ES-I3 (cell line): ENCODE results near the gene BBX.

Source experiments
- H3K36me3 ChIP-seq: 2 replicates; pipeline ENCODE4 v1.6.1; 2013; ENCODE audit warnings: mild to moderate bottlenecking, low read length, control low read depth, moderate library complexity; ENCODE audit not compliant: insufficient read depth
- H3K4me1 ChIP-seq: 2 replicates; pipeline ENCODE4 v1.6.1; 2013; ENCODE audit warnings: mild to moderate bottlenecking, control low read depth, low read length; ENCODE audit not compliant: insufficient read depth
- H3K9ac ChIP-seq: 2 replicates; pipeline ENCODE4 v1.6.1; 2013; ENCODE audit warnings: low read depth, mild to moderate bottlenecking, low read length, moderate library complexity
- H3K9me3 ChIP-seq: 2 replicates; pipeline ENCODE4 v1.6.1; 2013; ENCODE audit warnings: mild to moderate bottlenecking, low read length, moderate library complexity; ENCODE audit not compliant: control insufficient read depth, insufficient read depth

Gene BBX

DNA sequence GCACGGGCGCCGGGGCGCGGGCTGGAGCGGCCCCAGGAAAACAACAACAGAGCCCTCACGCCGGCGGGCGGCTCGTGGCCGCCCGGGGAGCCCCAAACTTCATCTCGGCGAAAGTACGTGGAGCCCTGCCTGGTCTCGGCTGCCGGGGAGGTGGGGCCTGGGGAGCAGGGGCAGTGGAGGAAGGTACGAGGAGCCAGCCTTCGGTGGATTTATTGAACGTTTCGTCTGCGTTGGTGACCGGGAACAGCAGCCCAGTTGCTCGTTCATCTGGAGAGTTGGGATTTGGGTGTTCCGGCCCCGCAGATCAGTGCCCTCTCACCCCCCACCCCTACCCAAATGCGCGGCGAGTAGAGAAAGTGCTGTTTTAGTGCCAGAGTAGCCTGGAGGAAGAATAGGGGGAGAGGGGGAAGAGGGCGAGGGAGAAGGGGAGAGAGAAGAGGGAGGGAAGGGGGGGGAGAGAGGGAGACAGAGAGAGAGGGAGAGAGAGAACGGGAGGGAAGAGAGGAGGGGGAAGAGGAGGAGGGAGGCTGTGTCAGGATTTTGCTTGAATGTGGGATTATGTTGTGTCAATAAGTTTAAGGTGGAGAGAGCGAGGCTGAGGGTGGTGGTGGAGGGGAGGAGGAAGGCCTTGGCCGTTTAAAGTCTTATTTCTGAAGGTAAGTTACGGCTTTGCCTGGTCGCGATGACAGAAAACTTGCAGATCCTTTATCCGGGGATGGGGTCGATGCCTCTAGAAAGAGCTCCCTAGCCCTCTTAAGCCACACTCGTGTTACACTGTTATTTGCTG is 970 bp downstream of the BBX start:
- Histone ChIP-seq H3K9ac (peak overlapping the region; percentile 85), H3K4me1 (peaks cover 3% of the 10 kb centered on the region; the same call in 1 of the 2 replicates), H3K9me3 (no peaks in the 10 kb centered on the region), H3K36me3 (no peaks in the 10 kb centered on the region)

DNA sequence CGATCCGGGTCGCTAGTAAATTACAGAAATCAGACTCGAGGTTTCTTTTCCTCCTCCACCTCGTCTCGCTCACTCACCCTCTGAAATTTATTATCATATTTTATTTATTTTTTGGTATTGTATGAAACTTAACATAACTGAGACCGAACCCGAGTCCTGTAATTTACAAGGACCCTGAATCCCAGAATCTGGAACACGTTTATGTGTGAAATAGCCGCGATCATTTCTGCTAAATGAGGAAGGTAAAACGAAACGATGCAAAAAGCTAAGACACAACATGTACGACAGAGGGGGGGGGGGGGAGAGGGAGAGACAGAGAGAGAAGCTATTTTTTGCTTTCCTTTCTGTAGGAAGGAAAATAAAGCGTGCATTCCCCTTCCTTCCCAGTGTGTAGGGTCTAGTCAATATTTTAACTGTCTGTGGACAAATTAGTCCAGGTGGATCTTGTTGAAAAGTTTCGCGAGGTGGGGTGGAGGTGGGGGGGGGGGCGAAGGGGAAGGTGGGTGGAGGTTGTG is 1.6 kb downstream of the BBX start:
- Histone ChIP-seq H3K4me1 (peaks cover 3% of the 10 kb centered on the region; the same call in 1 of the 2 replicates), H3K36me3 (no peaks in the 10 kb centered on the region), H3K9ac (peak overlapping the region; percentile 85), H3K9me3 (no peaks in the 10 kb centered on the region)

DNA sequence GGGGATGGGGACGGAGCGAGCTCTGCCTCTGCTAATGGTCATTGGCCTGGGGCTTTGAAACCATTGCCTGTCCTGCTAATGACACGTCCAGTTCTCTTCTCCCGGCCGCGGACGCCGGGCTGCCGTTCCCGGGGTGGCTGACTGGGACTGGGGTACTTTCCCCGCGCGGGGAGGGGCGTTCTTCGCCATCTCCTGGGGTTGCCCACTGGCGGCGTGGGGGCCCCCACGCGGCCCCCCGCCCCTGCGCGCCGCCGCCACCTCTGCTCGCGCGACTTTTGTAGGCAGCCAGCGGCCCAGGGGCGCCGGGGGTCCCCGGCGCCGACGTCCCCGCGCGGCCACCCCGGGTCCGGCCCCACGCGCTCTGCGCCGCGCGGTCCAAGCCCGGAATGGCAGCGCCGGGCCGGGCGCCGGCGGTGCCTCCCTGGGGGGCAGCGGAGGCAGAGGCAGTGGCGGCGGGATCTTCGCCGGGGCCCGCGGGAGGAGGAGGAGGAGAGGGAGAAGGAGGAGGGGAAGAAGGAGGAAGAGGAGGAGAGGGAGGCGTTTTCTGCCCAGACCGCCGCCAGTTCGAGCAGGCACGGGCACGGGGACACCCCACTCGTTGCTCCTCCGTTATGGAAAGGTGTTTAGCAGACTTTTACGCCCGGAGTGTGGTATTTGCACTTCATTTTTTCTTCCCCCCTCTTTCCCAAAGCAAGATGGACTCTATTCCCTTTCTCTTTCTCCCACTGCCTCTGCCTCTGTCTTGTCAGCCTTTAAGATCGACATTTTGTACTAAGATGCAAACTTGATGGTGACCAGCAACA is 2.3 kb downstream of the BBX start:
- H3K9ac ChIP-seq, result peak overlapping the region; percentile 85
- H3K36me3 ChIP-seq, result no peaks in the 10 kb centered on the region
- no peaks in the 10 kb centered on the region for H3K9me3 ChIP-seq
- peaks cover 3% of the 10 kb centered on the region; the same call in 1 of the 2 replicates for H3K4me1 ChIP-seq

DNA sequence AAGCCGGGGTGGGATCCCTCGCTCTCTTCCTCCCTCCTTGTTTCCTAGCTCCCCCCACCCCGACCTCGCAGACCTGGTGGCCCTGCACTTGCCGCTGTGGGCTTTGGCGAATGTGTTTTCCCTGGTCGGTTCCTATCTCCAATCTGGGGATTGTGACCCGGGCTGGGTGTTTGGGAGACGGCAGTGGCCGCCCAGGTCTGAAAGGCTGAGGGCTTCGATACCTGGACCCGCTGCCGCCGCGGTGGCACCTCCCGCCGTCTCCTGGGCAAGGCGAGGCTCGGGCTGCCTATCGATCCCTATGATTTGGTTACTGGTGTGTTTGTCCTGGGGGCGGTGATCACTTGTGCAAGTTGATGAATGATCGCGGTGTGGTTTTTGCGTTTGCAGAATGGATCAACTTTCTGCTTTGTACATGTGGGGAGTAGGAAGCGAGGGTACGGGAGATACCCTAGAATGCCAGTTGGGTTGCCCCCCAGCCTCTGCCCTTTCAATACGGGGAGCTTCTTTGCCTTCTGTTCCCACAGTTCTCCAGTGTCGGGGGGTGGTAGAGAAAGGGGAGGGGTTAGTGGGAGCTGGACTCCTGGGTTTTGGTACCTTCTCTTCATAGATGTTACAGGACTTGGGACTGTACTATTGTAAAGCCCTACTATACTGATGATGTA is 3.0 kb downstream of the BBX start:
- H3K36me3 ChIP-seq, result no peaks in the 10 kb centered on the region
- H3K9me3 ChIP-seq, result no peaks in the 10 kb centered on the region
- peaks cover 3% of the 10 kb centered on the region; the same call in 1 of the 2 replicates for H3K4me1 ChIP-seq
- H3K9ac ChIP-seq, result peak overlapping the region; percentile 85

DNA sequence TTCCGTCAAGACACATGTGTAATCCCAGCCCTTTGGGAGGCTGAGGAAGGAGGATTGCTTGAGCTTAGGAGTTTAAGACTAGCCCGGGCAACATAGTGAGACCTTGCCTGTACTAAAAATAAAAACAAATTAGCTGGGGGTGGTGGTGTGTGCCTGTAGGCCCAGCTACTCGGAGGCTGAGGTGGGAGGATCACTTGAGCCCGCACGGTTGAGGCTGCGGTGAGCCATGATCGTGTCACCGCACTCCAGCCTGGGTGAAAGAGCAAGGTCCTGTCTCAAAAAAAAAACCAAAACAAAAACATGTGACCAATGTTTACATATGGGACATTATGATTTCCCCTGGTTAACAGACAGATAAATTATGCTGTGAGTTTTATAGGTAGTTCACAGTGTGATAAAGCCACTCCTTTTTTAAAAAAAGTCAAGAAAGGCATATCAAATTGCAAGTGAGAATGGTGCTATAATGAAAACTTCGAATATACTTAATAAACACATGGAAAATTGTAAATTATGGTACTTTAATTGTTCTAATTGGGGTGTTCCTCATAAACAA is 9.2 kb downstream of the BBX start:
- Histone ChIP-seq H3K9ac (no peak overlapping the region), H3K9me3 (no peaks in the 10 kb centered on the region), H3K36me3 (peaks cover 2% of the 10 kb centered on the region), H3K4me1 (no peaks in the 10 kb centered on the region)

DNA sequence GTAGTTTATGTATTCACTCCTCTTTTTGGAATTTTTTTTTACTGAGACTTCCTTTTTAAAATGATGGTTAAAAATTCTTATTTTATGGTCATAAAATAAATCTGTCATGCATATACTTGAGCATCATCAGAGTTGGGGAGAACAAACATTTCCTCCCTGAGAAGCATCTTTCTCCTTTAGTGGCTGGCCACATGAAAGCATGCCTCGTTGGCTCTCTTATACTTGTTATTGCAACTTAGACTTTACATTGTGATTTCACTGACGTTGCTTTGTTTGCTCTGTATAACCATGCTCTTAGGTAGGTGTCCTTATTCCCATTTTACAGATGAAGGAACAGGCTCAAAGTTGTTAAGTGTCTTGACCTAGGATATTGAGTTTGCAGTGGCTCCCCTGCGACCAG is 18.1 kb downstream of the BBX start:
- Histone ChIP-seq H3K9ac (no peak overlapping the region), H3K9me3 (no peaks in the 10 kb centered on the region), H3K4me1 (peaks cover 4% of the 10 kb centered on the region; the same call in 1 of the 2 replicates), H3K36me3 (no peaks in the 10 kb centered on the region; the same call in 1 of the 2 replicates)

DNA sequence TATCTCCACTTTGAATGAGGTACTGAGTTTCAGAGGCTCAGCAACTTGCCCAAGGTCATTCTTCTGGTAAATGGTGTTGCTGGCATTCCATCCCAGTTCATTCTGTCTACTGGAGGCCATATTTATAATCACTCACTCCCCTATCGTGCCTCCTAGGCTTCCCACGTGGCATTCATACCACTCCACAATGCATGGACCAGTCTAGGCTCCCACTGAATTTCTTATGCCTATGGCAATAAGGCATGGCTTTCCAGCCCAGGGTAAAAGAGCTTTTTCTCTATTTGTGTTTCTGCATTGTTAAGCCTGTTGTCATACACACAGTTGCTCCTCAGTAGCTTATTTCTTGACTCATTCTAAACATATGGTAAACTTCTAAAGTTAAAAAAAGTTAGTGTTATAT is 19.9 kb downstream of the BBX start:
- Histone ChIP-seq H3K9me3 (no peaks in the 10 kb centered on the region), H3K4me1 (peaks cover 4% of the 10 kb centered on the region; the same call in 1 of the 2 replicates), H3K36me3 (no peaks in the 10 kb centered on the region)

DNA sequence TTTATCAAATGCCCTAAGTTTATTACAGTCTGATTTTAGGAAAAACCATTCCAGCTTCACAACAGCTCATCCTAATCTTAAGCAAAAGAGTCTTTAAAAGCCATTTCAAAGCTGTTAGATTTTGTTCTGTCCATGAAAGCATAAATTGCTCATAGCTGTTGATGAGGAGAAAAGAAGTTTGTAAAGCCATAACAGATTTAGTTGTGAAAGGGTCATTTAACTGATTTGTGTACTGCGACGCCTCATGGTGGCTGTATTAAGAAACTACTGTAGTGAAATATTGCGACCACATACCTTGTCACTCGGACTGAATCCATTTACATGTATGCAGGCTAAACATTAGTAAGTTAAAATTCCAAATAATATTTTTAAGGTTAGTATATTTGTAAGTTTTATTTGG is 20.9 kb downstream of the BBX start:
- Histone ChIP-seq H3K4me1 (peaks cover 4% of the 10 kb centered on the region; the same call in 1 of the 2 replicates), H3K9me3 (no peaks in the 10 kb centered on the region), H3K9ac (no peak overlapping the region), H3K36me3 (no peaks in the 10 kb centered on the region)

More for the DNA sequence above, 19.9 kb downstream of the BBX start:
- H3K9ac ChIP-seq, result no peak overlapping the region

DNA sequence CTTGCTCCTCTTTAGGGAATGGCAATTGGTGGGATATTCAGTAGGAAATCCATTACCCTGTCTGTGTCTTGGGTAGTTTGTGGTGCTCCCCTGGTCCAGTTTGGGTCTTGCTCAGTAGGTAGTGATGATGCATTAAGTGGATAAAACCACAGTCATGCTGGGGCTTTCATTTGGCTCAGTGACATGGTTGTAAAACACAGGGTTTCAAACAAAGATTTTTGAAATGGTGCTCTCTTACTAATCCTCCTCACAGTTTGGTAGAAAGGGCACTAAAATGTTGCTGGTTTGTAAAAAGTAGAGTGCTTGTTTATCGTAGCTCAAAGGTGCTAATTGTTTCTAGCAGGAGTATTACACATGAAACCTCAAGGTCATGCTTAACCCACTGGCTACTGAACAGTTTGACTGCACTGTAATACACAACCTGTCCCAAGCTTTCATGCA is 22.9 kb downstream of the BBX start:
- Histone ChIP-seq H3K9me3 (no peaks in the 10 kb centered on the region), H3K36me3 (no peaks in the 10 kb centered on the region), H3K4me1 (peaks cover 4% of the 10 kb centered on the region; the same call in 1 of the 2 replicates), H3K9ac (no peak overlapping the region)

DNA sequence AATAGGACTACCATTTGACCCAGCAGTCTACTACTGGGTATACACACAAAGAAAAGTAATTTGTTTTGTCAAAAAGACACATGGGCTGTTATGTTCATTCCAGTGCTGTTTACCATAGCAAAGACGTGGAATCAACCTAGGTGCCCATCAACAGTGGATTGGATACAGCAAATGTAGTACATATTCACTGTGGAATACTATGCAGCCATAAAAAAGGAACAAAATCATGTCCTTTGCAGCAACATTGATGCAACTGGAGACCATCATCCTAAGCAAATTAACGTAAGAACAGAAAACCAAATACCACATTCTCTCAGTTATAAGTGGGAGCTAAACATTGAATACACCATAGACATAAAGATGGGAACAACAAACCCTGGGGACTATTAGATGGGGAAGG is 25.8 kb downstream of the BBX start:
- H3K9ac ChIP-seq, result no peak overlapping the region
- H3K9me3 ChIP-seq, result no peaks in the 10 kb centered on the region
- no peaks in the 10 kb centered on the region for H3K36me3 ChIP-seq
- H3K4me1 ChIP-seq, result peaks cover under 1% of the 10 kb centered on the region; the same call in 1 of the 2 replicates

DNA sequence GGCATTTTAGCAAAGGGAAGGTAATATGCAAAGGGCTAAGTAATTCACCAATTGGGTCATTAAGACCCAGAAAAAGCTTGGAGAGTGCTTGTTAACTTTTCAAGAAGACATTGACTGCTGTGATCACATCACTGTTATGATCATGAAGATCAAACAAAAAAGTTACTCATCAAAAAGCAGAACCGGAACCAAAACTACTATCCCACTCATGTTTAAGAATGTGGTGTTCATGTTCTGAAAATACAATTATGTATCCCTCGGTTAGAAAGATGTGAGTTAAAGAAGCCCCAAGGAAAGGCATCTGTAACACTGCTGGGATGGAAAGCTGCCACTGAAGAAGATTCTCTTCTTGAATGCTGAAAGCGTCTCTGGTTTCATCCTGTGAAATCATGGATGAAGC is 32.6 kb downstream of the BBX start:
- H3K9me3 ChIP-seq, result no peaks in the 10 kb centered on the region
- H3K9ac ChIP-seq, result no peak overlapping the region
- H3K36me3 ChIP-seq, result no peaks in the 10 kb centered on the region
- no peaks in the 10 kb centered on the region for H3K4me1 ChIP-seq

DNA sequence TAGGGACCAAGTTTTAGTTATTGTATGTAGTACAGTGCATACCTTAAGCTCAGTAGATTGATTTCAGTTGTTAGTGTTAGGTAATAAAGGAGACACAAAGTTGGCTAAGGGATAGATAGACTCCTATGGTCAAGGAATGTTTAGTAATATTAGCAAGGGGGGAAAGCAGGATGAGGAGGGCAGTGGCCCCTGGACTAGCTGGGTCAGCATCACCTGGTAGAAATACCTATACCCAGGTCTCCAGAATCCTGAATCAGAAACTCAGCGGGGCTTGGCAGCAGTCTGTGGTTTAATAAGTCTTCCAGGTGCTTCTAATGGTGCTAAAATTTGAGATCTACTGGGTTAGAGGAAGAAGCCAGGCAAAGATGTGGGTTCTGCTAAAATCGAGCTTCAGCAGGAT is 35.0 kb downstream of the BBX start:
- Histone ChIP-seq H3K4me1 (no peaks in the 10 kb centered on the region), H3K9ac (no peak overlapping the region), H3K9me3 (no peaks in the 10 kb centered on the region), H3K36me3 (no peaks in the 10 kb centered on the region)

DNA sequence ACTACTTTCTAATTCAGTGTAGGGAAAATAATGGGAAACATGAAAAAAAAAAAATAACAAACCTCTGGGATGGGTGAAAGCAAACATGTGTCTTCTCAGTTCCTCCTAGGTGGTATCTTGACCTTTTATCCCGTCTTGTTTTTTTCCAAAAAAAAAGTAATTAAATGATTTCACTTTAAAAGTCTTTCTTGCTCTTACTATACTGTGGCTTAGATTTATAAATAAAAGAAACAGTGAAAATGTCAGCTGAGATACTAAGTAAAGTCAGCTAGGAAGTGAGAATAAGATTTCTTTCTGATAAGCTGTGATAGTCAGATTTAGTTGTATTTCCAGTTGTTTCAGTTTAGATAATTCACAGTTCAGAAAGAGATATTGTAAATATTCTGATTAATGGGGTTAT is 37.4 kb downstream of the BBX start:
- Histone ChIP-seq H3K9me3 (no peaks in the 10 kb centered on the region), H3K36me3 (no peaks in the 10 kb centered on the region), H3K9ac (no peak overlapping the region), H3K4me1 (no peaks in the 10 kb centered on the region)

DNA sequence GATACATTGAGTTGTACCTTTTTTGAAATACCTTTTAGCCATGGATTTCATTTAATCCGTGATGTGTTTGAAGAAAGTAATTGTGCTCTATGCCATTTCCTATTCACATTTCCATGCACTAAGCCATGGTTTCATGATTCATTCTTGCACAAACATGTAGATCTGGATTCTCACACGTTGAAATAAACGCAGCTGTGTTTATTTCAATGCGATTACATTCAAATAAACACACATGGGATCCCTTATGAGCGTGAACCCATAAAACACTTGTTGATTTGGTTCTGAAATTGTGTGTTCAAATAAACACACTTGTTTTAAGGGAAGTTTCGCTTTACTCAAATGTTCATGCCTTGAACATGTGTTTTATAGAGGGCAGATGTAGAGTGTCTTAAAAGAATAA is 39.2 kb downstream of the BBX start:
- H3K4me1 ChIP-seq, result no peaks in the 10 kb centered on the region
- H3K36me3 ChIP-seq, result no peaks in the 10 kb centered on the region
- no peak overlapping the region for H3K9ac ChIP-seq
- H3K9me3 ChIP-seq, result no peaks in the 10 kb centered on the region
